ENCODE measurements around the gene BOLA1. TPM values are rescaled to one million over a fixed set of nuclear protein-coding genes. Genes with fewer than 3 reads are reported as not detected.
"Not testable (repeated sequence)": the region's sequence is repeated elsewhere in the genome, so short reads cannot be mapped to it uniquely, and the experiment has no call there.

Gene BOLA1, protein sequence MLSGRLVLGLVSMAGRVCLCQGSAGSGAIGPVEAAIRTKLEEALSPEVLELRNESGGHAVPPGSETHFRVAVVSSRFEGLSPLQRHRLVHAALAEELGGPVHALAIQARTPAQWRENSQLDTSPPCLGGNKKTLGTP
- polyA plus RNA-seq (2012; ENCODE audit: low read depth, missing spikeins), result 15.7 TPM

DNA sequence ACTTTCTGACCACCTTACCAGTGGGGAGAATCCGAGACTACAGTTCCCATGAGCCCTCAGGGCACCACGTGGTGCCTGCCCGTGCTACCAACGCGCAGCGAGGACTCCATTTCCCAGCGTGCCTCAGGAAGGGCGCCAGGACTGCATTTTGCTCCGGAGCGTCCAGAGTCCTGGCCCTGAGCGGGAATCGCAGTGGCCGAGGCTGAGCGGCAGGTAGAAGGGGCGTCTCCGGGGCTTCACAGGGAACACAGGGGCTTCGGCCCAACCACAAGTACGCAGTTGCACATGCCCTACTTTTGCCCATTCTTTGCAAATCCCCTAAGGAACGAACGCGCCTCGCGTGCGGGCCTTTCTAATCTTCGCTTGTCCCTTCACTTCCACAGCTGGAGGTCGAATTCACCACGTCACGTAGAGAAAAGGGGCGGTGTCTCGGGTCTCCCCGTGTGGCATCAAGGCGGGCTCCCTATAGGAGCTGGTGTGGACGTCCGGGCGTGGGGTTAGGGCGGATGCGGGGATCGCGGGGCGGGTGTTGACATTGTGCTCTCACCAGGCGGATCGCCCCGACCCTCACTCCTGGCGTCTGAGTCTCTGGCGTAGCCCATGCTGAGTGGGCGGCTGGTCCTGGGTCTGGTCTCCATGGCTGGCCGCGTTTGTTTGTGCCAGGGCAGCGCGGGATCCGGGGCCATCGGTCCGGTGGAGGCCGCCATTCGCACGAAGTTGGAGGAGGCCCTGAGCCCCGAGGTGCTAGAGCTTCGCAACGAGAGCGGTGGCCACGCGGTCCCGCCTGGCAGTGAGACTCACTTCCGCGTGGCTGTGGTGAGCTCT, at the start of gene BOLA1:
TSS of gene BOLA1 (plus strand) at position 109 of the 825 bp plus-strand sequence. CDS start at position 601, 492 bp downstream.
- TF ChIP-seq POLR2AphosphoS5 (IDR thresholded peaks at IDR 0.05; ENCODE audit: low read depth, low read length) (peak; percentile 72), PAX5 (IDR thresholded peaks at IDR 0.05; ENCODE audit: insufficient read depth, low read length, severe bottlenecking) (no peak), POU2F2 (IDR thresholded peaks at IDR 0.05; ENCODE audit: low read depth, low read length) (peak; percentile 44; the same call in 1 of the 2 replicates), TAF1 (IDR thresholded peaks at IDR 0.05; ENCODE audit: low read depth, low read length) (0 out of 2 replicates have a peak, but pooled peaks have one; percentile 30), SPI1 (IDR thresholded peaks at IDR 0.05; ENCODE audit: low read depth, low read length) (no peak), POLR2A (IDR thresholded peaks at IDR 0.05; ENCODE audit: low read depth, low read length) (0 out of 2 replicates have a peak, but pooled peaks have one; percentile 58)
- FAIRE-seq, result peak; percentile 99
- peak; percentile 94 for DNase-seq (ENCODE audit: insufficient read length, low spot score)

DNA sequence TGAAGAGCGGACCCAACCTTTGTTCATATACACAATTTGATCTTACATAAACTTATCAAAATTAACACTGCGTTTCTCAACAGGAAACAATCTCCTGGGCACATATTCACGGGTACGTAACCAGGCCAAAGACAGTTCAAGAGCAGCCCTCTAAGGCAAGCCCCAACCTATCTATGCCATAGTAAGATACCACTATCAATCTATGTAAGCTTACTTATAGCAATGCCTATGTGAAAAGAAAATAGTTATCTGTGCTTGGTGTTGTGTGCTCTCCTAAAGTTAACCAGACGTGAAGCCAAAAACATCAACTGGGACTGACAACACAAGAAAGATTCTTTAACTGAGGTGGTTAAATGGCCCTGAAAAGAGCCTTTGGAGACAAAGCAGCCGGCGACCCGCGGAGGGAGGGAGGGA, 49.4 kb upstream of the BOLA1 start:
- no peak for DNase-seq (ENCODE audit: insufficient read length, low spot score)
- TF ChIP-seq SPI1 (IDR thresholded peaks at IDR 0.05; ENCODE audit: low read depth, low read length) (no peak), POU2F2 (IDR thresholded peaks at IDR 0.05; ENCODE audit: low read depth, low read length) (no peak), POLR2AphosphoS5 (IDR thresholded peaks at IDR 0.05; ENCODE audit: low read depth, low read length) (no peak), POLR2A (IDR thresholded peaks at IDR 0.05; ENCODE audit: low read depth, low read length) (no peak)
- FAIRE-seq, result no peak

DNA sequence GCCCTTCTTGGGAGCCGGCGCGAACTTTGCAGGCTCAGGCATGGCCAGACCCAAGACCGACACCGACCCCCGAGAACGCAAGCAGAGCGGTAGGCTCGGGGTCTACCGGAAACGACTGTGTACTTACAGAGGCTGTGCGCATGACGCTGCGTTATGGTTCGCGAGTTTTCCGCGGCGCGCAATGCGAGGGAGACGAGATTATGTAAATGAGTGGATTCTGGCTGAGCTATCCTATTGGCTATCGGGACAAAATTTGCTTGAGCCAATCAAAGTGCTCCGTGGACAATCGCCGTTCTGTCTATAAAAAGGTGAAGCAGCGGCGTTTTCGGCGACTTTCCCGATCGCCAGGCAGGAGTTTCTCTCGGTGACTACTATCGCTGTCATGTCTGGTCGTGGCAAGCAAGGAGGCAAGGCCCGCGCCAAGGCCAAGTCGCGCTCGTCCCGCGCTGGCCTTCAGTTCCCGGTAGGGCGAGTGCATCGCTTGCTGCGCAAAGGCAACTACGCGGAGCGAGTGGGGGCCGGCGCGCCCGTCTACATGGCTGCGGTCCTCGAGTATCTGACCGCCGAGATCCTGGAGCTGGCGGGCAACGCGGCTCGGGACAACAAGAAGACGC, 48.5 kb upstream of the BOLA1 start:
- FAIRE-seq, result peak; percentile 98
- DNase-seq (ENCODE audit: insufficient read length, low spot score), result not testable (repeated sequence)

DNA sequence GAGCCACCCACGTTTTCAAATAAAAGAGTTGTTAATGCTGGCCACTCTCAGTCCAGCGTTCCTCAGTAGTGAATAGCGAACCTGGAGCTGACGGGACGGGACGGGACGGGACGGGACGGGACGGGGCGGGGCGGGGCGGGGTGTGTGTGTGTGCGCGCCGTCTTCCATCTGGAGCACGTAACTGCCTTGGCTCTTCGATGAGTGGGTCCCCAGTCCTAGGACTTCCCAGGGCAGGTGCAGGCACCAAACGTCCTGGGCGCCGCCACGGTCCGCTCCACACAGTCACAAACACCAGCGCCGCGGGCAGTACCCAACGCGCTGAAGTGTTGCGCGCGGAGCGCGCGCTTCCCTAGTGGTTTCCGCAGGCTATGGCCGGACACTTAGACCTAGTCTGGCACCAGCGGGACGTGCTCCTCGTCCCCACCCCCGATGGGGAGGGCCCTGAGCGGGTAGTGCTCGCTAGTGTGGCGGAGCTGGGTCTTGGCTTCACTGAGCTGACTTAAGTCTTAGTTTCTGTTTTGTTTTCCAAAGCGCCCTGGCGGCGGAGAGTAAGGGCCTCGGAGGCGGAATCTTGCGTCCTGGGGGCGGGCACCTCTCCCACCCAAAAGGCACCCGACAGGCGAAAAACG, 47.7 kb upstream of the BOLA1 start:
- FAIRE-seq, result peak; percentile 83
- DNase-seq (ENCODE audit: insufficient read length, low spot score), result not testable (repeated sequence)

DNA sequence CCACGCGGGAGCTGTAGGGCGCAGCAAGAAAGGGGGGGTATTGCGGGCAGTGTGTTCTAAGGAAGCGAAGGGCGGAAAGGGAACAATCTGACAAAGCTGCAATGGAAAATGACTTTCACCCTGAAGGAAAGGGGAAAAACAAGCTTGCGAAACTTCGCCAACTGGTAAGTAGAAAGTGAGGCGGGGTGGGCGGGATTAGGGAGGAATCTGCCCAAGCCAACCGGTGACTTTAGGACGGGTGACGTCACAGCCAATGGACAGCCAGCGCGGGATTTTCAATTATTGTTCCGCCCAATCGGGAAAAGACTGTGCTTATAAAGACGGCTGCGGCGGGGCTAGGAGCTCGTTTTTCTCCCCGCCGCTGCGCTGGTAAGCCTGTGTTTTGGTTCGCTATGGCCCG, 47.1 kb upstream of the BOLA1 start:
- DNase-seq (ENCODE audit: insufficient read length, low spot score), result not testable (repeated sequence)
- FAIRE-seq, result peak; percentile 76

DNA sequence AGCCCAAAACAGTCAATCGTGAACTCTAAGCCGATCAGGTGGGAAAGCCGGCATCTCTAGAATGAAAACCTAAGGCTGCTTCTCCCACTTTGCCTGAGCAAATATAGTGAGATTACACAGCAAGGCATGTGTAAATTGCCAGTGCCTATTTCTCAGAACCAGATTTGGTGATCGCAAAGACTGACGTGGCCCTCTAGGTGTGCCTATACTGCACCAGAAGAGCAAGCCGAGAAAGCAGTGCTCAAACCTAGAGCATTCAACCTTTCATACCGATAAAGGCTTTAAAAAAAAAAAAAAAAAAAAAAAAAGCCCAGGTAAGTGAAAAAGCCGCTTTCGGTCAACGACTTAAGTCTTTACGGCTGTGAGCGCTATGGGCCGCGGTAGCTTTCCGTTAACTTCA, 39.1 kb upstream of the BOLA1 start:
- not testable (repeated sequence) for DNase-seq (ENCODE audit: insufficient read length, low spot score); FAIRE-seq

DNA sequence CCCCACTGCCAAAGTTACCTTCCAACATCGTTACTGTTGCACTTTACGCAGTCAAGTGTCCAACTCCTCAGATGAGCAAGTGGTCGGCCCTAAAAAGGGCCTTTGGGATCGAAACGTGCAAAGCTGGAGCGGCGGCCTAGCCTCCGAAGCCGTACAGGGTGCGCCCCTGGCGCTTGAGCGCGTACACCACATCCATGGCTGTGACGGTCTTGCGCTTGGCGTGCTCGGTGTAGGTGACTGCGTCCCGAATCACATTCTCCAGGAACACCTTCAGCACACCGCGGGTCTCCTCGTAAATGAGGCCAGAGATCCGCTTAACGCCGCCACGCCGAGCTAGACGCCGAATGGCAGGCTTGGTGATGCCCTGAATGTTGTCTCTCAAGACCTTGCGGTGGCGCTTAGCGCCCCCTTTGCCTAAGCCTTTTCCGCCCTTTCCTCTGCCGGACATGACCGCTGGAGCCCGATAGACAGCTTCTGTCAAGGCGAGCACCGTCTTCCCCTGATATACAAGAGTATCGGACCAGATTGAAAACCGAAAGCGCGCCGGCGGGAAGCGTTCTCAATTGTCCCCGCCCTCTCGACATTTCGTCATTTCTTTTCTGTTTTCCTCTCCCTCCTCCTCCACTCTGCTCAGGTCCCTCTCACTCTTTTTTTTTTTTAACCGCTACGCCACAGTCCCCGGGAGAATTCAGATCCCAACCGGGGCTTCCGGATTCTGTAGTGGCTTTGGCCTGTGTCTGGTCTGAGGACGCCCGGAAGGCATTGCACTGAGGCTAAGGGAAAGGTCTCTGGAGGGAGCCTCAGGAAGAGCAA, 38.5 kb upstream of the BOLA1 start:
- not testable (repeated sequence) for DNase-seq (ENCODE audit: insufficient read length, low spot score); FAIRE-seq

DNA sequence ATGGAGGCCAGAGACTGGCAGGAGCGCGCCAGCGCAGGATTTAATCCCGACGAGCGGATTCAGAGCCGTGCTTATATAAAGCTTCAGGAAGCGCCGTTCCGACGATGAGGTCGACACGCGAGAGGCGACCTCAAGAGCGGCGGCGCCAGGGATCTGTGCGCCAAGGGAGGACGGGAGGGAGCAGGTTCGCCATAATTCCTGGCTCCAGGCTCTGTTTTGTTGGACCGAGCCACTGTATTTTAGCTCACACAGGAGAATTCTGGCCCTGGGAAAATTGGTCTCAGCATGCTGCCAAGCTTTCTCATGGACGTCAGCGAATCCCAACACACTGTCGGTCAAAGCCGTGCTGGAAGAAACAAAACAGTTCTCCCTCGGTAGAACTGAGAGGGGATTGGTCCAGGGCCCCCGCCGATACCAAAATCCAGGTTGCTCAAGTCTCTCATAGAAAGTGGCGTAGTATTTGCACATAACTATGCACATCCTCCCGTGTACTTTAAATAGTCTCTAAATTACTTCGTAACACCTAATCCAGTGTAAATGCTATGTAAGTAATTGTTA, 37.8 kb upstream of the BOLA1 start:
- not testable (repeated sequence) for DNase-seq (ENCODE audit: insufficient read length, low spot score)
- FAIRE-seq, result peak; percentile 13

DNA sequence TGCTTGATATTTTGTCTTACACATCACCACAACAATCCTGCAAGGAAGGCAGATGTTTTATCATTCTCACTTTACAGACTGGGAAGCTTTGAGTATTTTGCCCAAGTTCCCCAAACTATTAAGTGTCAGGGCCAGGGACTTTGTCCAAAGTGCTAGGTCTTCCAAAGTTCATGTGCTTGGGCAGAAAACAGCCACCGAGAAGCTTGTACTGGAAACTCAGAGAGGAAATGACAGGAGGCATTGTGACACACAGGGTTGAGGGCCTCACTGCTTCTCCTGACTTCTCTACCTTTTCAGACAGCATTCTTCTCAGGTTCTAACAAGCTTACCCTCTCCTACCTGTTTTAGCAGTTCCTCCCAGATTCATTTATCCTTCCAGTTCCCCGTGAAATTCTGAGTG, 32.5 kb upstream of the BOLA1 start:
- FAIRE-seq; DNase-seq (ENCODE audit: insufficient read length, low spot score): not testable (repeated sequence)

DNA sequence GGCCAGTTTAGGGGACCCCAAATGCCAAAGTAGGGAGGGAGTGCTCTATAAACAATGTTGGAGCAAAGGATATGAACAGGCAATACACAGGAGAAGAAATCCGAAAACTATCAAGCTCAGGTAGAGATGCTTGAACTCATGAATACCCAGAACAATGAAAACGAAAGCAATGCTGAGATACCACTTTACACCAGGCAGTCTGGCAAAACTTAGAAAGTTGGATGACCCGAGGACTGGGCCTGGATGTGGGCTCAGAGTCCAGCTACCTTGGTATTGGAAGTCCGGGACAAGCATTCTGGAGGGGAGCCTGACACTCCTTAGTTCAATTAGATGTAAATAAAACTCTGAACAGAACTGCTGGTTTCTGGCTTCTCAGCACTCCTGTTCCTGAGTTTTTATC, 26.3 kb upstream of the BOLA1 start:
- DNase-seq (ENCODE audit: insufficient read length, low spot score); FAIRE-seq: not testable (repeated sequence)

DNA sequence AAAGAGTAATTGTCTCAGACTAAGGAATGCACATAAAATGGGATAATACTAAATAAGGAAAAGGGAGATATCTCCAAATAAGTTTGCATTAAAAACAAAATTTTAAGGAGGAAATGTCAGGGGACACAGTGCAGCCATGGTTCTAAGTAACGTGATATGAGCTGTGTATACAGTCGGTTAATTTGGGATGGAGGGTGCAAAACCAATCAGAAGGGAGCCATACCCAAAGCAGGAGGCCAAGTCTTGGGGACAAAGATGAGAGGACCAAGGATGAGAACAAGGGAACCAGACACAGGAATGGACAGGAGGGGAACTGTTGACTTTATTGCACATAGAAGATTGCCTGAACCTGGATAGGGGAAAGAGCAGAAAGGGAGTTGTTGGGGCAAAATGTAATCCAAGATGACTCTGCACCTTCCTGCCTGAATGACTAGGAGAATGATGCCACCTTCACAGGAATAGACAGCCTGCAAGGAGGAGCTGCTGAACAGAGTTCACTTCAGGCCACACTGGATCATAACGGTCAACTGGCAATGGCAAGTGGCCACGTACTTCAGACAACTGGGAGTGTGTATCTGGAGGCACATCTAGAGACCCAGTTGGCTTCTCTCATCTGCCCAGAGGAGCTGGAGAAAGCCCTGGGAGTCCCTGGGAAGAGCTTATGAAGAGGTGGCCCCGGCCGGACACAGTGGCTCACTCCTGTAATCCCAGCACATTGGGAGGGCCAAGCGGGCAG, 22.0 kb upstream of the BOLA1 start:
- TF ChIP-seq PAX5 (IDR thresholded peaks at IDR 0.05; ENCODE audit: insufficient read depth, low read length, severe bottlenecking), result no peak
- no peak for TF ChIP-seq SPI1 (IDR thresholded peaks at IDR 0.05; ENCODE audit: low read depth, low read length)
- no peak for TF ChIP-seq POU2F2 (IDR thresholded peaks at IDR 0.05; ENCODE audit: low read depth, low read length)
- TF ChIP-seq POLR2AphosphoS5 (IDR thresholded peaks at IDR 0.05; ENCODE audit: low read depth, low read length), result no peak
- TF ChIP-seq TAF1 (IDR thresholded peaks at IDR 0.05; ENCODE audit: low read depth, low read length), result no peak
- TF ChIP-seq POLR2A (IDR thresholded peaks at IDR 0.05; ENCODE audit: low read depth, low read length), result no peak
- DNase-seq (ENCODE audit: insufficient read length, low spot score), result no peak
- no peak for FAIRE-seq

All from GM12891 (cell line).